HG03196 (cell line): ENCODE data around the gene ZNF638.
"Not testable (repeated sequence)": the region's sequence is repeated elsewhere in the genome, so short reads cannot be mapped to it uniquely, and the experiment has no call there.

ENCODE experiments used
- ATAC-seq: cut with Tn5 transposase; IDR thresholded peaks from one replicate; pipeline ENCODE4 v1.9.1; 2021; ENCODE audit not compliant: unreplicated experiment

Gene ZNF638, protein sequence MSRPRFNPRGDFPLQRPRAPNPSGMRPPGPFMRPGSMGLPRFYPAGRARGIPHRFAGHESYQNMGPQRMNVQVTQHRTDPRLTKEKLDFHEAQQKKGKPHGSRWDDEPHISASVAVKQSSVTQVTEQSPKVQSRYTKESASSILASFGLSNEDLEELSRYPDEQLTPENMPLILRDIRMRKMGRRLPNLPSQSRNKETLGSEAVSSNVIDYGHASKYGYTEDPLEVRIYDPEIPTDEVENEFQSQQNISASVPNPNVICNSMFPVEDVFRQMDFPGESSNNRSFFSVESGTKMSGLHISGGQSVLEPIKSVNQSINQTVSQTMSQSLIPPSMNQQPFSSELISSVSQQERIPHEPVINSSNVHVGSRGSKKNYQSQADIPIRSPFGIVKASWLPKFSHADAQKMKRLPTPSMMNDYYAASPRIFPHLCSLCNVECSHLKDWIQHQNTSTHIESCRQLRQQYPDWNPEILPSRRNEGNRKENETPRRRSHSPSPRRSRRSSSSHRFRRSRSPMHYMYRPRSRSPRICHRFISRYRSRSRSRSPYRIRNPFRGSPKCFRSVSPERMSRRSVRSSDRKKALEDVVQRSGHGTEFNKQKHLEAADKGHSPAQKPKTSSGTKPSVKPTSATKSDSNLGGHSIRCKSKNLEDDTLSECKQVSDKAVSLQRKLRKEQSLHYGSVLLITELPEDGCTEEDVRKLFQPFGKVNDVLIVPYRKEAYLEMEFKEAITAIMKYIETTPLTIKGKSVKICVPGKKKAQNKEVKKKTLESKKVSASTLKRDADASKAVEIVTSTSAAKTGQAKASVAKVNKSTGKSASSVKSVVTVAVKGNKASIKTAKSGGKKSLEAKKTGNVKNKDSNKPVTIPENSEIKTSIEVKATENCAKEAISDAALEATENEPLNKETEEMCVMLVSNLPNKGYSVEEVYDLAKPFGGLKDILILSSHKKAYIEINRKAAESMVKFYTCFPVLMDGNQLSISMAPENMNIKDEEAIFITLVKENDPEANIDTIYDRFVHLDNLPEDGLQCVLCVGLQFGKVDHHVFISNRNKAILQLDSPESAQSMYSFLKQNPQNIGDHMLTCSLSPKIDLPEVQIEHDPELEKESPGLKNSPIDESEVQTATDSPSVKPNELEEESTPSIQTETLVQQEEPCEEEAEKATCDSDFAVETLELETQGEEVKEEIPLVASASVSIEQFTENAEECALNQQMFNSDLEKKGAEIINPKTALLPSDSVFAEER (N-terminal part only)

DNA sequence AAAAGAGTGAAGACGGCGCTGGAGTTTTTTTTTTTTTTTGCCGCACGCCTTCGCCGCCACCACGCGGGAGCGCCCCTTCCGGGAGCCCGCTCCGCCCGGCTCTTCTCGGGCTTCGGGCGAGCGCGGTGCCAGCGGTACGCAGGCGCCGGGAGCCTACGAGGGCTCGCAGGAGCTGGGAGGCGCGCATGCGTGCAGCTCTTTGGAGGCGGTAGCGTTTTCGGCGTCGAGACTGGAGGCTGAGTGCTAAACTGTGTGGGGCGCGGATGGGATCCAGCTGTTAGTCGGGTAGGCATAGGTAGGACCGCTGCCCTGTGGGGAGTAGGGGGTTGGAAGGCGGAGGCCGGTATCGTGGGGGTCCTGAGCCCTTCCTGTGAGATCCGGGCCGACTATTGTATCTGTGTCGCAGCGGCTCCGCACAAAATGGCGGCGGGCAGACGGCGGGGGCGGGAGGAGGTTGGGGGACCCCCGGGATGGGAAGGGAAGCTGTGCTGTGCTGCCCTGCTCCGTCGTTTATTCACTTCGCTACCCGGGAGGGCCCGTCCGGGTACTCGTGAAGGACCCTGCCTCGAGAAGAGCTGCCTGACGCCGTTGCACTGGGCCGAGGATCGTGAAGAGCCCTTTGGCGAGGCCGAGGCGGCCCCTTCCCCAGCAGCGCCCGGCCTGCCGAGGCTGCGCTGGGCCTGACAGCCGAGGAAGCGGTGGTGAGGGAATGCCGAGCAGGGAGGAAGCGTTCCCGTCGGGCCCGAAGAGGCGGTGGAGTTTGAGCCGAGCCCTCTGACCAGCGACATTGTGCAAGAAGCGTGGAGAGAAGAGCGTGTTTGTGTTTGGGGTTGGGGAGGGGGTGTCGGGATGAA is at the start of gene ZNF638:
Gene ZNF638, plus strand, starts transcription at position 202 of the 854 bp plus-strand sequence. CDS start 17,173 bp downstream, outside the sequence.
- peak; percentile 94 for ATAC-seq

DNA sequence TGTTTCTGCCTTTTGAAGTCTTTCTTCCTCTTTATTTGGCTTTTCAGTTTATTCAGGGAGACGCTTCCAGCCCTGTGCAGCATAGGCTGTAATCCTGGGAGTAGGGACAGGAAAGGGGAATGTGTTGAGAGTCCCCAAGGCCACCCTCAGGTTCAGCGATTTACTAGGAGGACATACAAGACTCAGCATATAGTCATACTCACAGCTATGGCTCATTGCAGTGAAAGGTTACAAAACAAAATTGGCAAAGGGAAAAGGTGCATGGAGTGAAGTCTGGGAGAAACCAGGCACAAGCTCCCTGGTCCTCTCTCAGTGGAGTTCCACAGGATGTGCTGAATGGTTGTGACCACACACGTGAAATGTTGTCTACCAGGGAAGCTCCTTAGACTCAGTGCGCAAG is 49.6 kb upstream of the ZNF638 start:
- ATAC-seq = no peak

DNA sequence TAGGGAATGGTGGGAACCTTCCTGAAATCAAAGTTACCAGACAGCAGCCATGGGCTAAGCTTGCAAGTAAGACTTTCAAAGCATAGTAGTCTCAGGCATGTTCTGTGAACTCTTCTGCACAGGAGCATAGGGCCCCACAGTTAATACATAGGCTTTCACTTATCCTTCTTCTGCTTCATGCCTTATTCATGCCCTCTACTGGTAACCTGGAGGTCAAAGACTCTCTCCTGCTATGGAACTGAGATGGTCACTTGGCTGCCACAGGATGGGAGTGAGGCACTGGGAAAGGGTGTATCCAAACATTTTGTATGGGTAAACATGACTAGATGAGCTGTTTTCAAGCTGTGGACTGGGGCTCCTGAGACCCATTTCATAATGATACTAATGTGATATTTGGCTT is 49.1 kb upstream of the ZNF638 start:
- ATAC-seq = no peak

DNA sequence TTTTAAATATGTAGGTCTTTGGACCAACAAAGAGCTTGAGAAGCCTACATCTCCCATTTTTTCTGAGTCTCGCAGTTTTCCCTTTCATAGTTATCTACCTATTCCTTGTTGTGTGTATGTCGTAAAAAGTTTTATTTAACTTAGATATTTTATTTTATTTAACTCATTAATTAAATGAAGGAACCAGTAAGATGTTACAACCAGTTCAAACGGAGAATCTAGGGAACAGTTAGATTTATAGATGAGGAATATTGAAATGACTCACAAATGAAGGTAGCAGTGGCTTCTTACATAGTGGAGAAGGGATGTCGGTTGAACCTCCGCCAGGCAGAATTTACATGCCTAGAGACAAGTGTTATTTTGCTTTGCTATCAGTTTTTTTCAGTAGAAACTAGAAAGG is 48.5 kb upstream of the ZNF638 start:
- ATAC-seq = no peak

DNA sequence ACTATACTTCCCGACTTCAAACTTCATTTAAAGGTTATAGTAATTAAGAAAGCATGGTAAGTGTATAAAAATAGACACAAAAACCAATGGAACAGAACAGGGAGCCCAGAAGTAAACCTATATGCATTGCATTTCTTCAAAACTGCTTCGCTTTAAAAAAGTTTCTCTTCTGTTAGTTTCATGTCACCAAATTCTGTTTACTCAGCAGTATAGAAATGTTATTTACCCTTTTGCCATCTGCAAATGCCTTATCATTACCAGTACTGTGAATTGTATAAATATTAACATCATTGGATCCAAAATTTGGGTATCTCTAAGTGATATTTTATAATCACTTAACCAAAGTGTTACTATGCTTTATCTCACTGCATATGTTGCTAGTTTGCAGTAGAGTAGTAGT is 45.9 kb upstream of the ZNF638 start:
- no peak for ATAC-seq

DNA sequence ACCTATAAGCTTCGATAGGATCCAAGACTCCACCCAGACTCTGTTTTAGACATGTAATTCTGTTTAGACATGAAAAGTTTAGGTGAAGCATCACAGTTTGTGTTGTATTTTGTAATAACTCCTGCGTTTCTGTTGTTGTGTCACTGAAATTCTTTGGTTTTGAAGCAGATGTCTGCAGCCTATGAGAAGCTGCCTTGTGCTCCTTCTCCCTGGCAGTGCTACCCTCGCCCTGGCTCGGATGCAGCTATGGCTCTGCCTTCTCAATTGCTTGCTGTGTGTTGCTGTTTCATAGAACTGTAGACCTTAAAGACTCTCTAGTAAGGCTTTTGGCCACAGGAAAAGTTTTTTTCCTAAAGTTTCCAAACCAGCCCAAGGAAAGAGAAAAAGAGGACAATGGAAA is 40.2 kb upstream of the ZNF638 start:
- ATAC-seq = no peak

DNA sequence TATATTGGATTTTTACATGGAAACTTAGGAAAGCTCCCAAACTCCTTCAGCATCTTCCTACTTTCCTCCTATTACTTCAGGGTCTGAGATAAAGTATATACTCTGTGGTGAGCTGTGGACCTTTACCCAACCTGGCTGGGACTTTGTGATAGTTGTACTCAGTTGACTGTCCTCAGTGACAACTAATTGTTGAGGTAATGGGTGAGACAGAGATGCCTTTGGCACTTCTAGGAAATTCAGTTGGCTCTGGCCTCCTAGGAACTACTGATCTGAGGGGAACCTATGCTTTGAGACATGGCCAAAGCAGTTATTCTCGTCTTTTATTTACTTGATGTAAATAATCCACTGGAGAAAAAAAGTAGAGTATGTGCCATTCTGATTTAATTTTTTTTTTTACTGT is 39.4 kb upstream of the ZNF638 start:
- no peak for ATAC-seq

DNA sequence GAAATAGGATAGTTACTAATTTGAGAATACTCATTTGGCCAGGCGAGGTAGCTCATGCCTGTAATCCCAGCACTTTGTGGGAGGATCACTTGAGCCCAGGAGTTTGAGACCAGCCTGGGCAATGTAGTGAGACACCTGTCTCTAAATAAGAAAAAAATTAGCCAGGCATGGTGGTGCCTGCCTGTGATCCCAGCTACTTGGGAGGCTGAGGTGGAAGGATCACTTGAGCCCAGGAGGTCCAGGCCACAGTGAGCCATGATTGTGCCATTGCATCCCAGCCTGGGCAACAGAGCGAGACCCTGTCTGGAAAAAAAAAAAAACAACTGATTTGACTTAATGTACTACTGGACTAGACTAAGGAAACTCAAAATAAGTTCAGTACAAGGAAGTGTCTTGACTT is 32.7 kb upstream of the ZNF638 start:
- ATAC-seq = no peak

DNA sequence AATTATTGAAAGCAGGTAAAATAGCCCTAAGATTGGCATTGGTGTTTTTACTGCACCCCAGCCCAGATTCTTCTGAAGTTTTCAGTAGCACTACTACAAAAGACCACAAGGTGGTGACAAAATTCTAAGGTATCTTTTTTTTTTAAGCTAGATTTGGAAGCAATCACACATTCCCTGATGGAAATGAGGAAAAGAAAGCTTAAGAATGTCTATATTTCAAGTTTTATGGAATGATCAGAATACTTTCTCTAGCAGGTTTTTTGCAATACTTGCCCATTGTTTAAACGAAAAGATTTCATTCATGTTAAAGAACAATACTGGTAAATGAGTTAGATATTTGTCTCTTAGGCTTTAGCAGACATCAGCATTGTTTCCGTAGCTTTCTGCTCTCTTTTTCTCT is 32.1 kb upstream of the ZNF638 start:
- no peak for ATAC-seq

DNA sequence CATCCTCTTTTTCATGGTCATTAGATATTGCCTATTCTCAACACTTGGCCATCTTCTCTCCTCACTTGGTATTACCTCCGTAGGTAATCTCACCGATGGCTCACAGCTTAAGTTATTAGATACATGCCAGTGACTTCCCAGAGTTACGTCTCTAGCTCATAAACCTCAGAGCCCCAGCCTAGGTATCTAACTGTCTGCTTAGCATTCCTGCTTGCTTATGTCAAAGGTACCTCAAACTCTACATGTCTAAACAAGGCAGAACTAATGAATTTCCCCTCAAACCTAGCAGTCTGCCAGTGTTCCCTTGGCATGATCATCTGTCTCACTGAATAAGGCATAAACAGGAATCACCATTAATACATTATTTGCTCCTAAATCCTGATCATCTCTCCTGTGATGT is 27.7 kb upstream of the ZNF638 start:
- ATAC-seq = no peak

DNA sequence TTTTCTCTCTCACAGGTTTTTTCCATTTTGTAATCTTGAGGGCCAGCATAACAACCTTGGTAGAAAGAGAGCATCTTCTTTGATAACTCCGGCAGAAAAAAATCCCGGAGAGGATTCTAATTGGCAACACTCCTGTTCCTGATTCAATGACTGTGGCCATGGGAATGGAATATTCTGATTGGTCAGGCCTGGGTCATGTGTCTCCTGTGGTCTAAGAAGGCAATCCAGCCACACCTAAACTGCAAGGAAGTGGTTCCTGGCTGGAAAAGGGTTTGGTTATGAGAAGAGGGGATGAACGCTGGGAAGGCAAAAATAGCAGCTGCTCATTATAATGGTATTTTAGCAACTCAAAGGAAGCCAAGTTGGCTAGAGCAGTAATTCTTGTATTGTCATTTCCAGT is 24.8 kb upstream of the ZNF638 start:
- no peak for ATAC-seq

DNA sequence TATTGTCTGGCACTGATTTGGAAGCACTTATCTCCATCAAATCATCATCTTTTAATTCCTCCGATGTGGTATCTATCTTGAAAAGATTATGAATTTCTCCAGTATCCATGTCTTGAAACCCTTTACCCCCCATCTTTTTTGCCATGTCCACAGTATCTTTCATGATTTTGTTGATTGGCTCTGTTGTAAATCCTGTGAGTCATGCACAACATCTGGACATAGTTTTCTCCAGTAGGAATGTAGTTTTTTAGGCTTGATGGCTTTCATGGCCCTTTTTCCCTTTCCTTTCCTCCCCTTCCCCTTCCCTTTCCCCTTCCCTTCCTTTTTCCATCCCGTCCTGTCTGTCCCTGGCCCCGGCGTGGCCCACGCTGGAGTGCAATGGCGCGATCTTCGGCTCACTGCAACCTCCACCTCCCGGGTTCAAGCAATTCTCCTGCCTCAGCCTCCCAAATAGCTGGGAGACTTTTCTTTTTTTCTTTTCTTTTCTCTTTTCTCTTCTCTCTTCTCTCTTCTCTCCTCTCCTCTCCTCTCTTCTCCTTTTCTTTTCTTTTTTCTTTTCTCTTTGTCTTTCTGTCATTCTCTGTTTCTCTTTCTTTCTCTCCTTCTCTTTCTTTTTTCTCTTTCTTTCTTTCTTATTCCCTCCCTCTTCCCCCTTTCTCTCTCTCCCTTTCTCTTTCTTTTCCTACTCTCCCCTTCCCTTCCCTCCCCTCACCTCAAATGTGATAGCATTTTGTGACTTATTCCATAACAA is 18.4 kb upstream of the ZNF638 start:
- no peak for ATAC-seq

DNA sequence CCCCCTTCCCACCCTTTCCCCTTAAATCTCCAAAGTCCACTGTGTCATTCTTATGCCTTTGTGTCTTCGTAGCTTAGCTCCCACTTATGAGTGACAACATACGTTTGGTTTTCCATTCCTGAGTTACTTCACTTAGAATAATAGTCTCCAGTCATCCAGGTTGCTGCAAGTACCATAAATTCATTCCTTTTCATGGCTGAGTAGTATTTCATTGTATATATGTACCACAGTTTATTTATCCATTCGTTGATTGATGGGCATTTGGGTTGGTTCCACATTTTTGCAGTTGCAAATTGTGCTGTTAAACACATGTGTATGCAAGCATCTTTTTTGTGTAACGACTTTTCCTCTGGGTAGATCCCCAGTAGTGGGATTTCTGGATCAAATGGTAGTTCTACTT is 14.5 kb upstream of the ZNF638 start:
- ATAC-seq = no peak

DNA sequence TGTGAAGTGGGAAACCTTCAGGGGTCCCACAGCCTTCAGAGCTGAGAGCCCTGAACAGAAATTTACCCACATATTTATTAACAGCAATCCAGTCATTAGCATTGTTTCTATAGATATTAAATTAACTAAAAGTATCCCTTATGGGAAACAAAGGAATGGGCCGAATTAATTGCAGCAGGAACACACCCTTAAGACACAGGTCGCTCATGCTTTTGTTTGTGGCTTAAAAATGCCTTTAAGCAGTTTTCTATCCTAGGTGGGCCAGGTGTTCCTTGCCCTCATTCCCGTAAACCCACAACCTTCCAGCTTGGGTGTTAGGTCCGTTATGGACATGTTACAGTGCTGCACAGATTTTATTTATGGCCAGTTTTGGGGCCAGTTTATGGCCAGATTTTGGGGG is 13.7 kb upstream of the ZNF638 start:
- ATAC-seq = not testable (repeated sequence)

DNA sequence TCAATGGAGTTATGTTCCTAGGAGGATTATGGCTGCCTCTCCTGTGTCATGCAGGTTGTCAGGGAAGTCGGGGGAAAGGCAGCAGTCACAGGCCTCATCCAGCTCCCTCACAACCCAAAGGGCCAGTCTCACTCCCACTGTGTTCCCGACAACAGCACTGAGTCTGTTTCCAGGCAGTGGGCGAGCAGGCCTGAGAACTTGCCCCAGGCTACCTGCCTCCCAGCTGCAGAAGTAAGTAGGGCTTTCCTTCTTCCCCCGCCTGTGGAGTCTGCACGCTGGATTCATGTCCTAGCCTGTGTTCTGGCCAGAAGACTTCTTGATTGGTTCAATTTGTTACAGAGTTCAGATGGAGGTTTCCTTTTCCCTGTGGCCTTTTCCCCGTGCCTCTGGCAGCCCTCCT is 8.2 kb upstream of the ZNF638 start:
- ATAC-seq = no peak

DNA sequence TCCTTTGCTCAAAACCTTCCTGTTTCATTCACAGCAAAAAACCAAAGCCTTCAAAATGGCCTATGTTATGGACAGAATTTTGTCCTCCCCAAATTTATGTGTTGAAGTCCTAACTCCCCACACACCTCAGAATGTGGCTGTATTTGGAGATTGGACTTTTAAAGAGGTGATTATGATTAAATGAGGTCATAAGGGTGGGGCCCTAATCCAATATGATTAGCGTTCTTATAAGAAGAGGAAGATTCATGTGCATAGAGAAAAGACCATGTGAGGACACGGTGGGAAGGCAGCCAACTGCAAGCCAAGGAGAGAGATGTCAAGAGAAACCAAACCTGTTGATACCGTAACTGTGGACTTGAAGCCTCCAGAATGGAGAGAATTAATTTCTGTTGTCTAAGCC is 4.6 kb upstream of the ZNF638 start:
- no peak for ATAC-seq

DNA sequence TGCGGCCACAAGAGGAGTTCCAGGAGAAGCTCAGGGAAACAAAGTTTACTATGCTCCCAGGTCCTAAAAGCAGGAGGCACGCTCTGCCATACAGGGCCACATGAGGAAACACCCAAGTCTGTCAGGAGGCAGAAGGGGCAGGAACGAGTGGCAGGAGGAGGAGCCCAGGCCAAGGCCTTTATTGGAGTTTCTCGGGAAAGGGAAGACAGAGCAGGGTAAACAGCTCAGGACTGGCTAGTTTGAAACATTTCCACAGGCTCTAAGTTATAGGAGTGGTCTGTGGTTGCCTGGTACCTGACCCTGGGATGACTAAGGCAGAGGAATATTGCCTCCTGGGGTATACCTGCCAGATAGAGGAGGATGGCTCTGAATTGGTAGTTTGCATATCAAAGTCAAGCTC is 3.7 kb upstream of the ZNF638 start:
- no peak for ATAC-seq

DNA sequence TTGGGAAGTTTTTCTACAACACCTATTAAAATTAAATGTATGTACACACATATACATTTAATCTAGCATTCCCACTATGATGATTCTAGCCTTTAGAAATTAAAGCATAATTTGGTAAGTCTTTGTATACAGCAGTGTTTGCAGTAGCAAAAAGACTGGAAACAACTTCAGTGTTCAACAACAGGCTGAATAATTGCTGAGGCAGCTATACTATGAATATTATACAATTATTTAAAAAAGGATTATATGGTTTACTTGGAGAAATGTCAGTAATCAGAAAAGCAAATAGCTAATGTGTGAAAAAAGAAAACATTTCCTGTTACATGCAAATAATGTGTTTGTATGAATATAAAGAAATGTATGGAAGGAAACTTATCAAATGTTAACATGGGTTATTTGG is 1.4 kb upstream of the ZNF638 start:
- no peak for ATAC-seq

DNA sequence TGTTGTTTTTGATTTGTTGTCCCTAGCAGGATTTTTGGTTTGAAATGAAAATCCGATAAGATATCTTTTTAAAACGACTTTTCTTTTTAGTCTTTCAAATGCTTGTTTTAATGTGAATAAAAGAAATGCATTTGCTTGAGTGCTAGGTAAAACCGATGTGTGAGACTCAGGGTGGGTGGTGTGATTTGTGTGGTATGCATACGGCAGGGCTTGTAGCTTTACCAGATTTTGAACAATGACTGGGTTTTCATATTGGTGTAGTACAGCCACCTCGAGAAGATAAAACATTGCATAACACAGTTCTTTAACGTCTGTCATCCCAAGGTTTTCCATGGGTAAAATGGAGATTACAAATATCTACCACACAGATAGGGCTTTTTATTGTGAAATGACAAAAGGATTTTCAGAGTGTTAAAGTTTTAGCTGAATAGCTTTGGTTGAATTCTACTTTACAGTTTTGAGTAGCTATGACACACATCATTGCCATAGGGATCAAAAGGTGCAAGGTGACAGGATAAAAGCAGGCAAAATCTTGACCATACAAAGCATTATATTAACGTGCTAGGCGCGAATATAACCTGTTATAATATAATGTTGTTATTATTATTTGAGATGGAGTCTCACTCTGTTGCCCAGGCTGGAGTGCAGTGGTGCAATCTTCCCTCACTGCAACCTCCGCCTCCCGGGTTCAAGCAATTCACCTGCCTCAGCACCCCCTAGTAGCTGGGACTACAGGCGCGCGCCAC is 824 bp upstream of the ZNF638 start:
- ATAC-seq = no peak
